Ovary (tissue), 9 donors: ENCODE measurements around the gene FGFBP3. TPM values are rescaled to one million over a fixed set of nuclear protein-coding genes. Genes with fewer than 3 reads are reported as not detected.

ENCODE experiments used
- DNase-seq, 5 donors: peaks; one replicate each; pipeline ENCODE4 v3.0.0-alpha.2; 2019 to 2020
- H3K27ac ChIP-seq, 2 donors: fragments of 200-600 bp; one replicate each; pipeline versions ENCODE4 v1.5.1 to v1.8.0; 2019 to 2022
- H3K27me3 ChIP-seq: fragments of 200-600 bp; one replicate; pipeline ENCODE4 v1.8.0; 2022
- H3K36me3 ChIP-seq: fragments of 200-600 bp; sonication (generic); one replicate; pipeline ENCODE4 v1.5.1; 2019
- H3K4me1 ChIP-seq: one replicate; pipeline ENCODE4 v1.8.1; 2013; ENCODE audit warnings: mild to moderate bottlenecking, moderate library complexity; ENCODE audit not compliant: insufficient read depth
- H3K4me3 ChIP-seq: fragments of 200-600 bp; sonication (generic); one replicate; pipeline ENCODE4 v1.5.1; 2017
- H3K9me3 ChIP-seq, 2 donors: fragments of 200-600 bp in 1 of 2; sonication (generic) in 1 of 2; one replicate each; pipeline versions ENCODE4 v1.5.1 to v1.8.1; 2013 to 2019; ENCODE audit warnings: mild to moderate bottlenecking in 1 of 2, moderate library complexity in 1 of 2
- CTCF ChIP-seq, 3 donors: fragments of 450-650 bp in 2 of 3; fragments of 200-600 bp in 1 of 3; IDR thresholded peaks; one replicate each; pipeline versions ENCODE4 v1.5.1 to v1.8.0; 2016 to 2022; ENCODE audit warnings: antibody characterized with exemption in 3 of 3, mild to moderate bottlenecking in 1 of 3
- EP300 ChIP-seq: sonication (generic); formaldehyde crosslinking; IDR thresholded peaks from one replicate; pipeline ENCODE4 v1.6.1; 2017; ENCODE audit warnings: antibody characterized with exemption
- POLR2A ChIP-seq: fragments of 450-650 bp; IDR thresholded peaks from one replicate; pipeline ENCODE4 v1.6.1; 2017; ENCODE audit warnings: antibody characterized with exemption, mild to moderate bottlenecking, moderate library complexity
- WGBS, 3 donors: extraction: QIAGEN DNeasy Blood & Tissue Kit in 1 of 3; methylation state at CpG; one replicate each; pipeline versions ENCODE4 v1.1.5 to v1.1.7; 2013 to 2017; 5-methylcytosine and 5-hydroxymethylcytosine counted together
- intact Hi-C, 4 donors: fragments of 100-400 bp; cut with DNase I; formaldehyde crosslinking; loops; one replicate each; pipeline versions ENCODE4 v1.11.0 to v1.15.1; 2022 to 2023
- polyA plus RNA-seq, 2 donors: library from polyadenylated mRNA; stranded (reverse); fragments of 200-250 nt in 1 of 2; fragments of 350-450 nt in 1 of 2; fragmentation: Illumina TruSeq in 1 of 2; extraction: RNeasy Lipid Tissue Mini Kit (QIAGEN cat#74804) in 1 of 2; gene quantifications; one replicate each; pipeline ENCODE4 v1.2.3, GENCODE V29; 2013 to 2014
- total RNA-seq, 7 donors: library from RNA; depleted of rRNA in 2 of 7; stranded (reverse); fragments of >200 nt in 2 of 7; fragmentation: NEBNext Ultra II Directional in 3 of 7; extraction: Animal tissue kit (Norgen Biotek cat#: 25700) in 3 of 7; gene quantifications; one replicate each; pipeline versions ENCODE4 v1.1.0 to v1.2.4, GENCODE V29; 2016 to 2023
- donor health status: DM: no; HTN: no; CAD: no; lungs with moderate emphysema.
- donor health status: DM: no; HTN: no; CAD: no.
- donor health status: Bipolar disorder and iron deficiency.
- donor health status: DM: yes; HTN: yes; CAD: no.
- donor health status: DM: no; HTN: no; CAD: no.
- donor health status: DM: yes; HTN: yes; CAD: no.

Gene FGFBP3
- total and polyA plus RNA-seq, 9 donors: 0.83 to 1.9 (median 1.4) TPM

- no peak for DNase-seq
- WGBS, 3 donors: 85 to 96% (median 96%) methylated on average over 2 of the region's 2 CpGs
- no peak overlapping the region for H3K4me3 ChIP-seq
- H3K27me3 ChIP-seq: no peaks in the 10 kb centered on the region
- no peaks in the 10 kb centered on the region for H3K9me3 ChIP-seq
- no peaks in the 10 kb centered on the region for H3K4me1 ChIP-seq
- TF ChIP-seq CTCF (IDR thresholded peaks at IDR 0.05) (no peak), POLR2A (no peak), EP300 (no peak)
- intact Hi-C loops: no loop called here
- no peaks in the 10 kb centered on the region for H3K36me3 ChIP-seq
- H3K27ac ChIP-seq: no peak overlapping the region
Measured at GRCh38 chr10:91875156-91875555, 34.1 kb downstream of the FGFBP3 start.

GRCh38 chr10:91865562-91866081 is 43.7 kb downstream of the FGFBP3 start:
- H3K27ac ChIP-seq: no peak overlapping the region
- no peak overlapping the region for H3K4me3 ChIP-seq
- TF ChIP-seq EP300 (no peak), POLR2A (no peak), CTCF (IDR thresholded peaks at IDR 0.05) (no peak)
- H3K4me1 ChIP-seq: no peaks in the 10 kb centered on the region
- DNase-seq: no peak
- no peaks in the 10 kb centered on the region for H3K9me3 ChIP-seq
- H3K36me3 ChIP-seq: no peaks in the 10 kb centered on the region
- 83 to 91% (median 86%) methylated on average over 2 of the region's 2 CpGs for WGBS, 3 donors
- H3K27me3 ChIP-seq: no peaks in the 10 kb centered on the region
- intact Hi-C loops: no loop called here

- intact Hi-C loops: no loop called here
- H3K27me3 ChIP-seq: no peaks in the 10 kb centered on the region
- H3K4me3 ChIP-seq: no peak overlapping the region
- no peaks in the 10 kb centered on the region for H3K36me3 ChIP-seq
- WGBS, 3 donors: 50 to 66% (median 64%) methylated on average over 2 of the region's 2 CpGs
- no peak for DNase-seq
- no peak overlapping the region for H3K27ac ChIP-seq
- TF ChIP-seq POLR2A: no peak
- TF ChIP-seq CTCF (IDR thresholded peaks at IDR 0.05): no peak
- no peak for TF ChIP-seq EP300
- no peaks in the 10 kb centered on the region for H3K9me3 ChIP-seq
- H3K4me1 ChIP-seq: no peaks in the 10 kb centered on the region
Measured at GRCh38 chr10:91864744-91865143, 44.5 kb downstream of the FGFBP3 start.

GRCh38 chr10:91864099-91864498 is 45.2 kb downstream of the FGFBP3 start:
- TF ChIP-seq CTCF (IDR thresholded peaks at IDR 0.05) (no peak), POLR2A (no peak), EP300 (no peak)
- H3K36me3 ChIP-seq: no peaks in the 10 kb centered on the region

More at GRCh38 chr10:91864099-91864498, 45.2 kb downstream of the FGFBP3 start:
- intact Hi-C loops: no loop called here
- H3K27me3 ChIP-seq: no peaks in the 10 kb centered on the region
- no peak for DNase-seq
- H3K9me3 ChIP-seq: no peaks in the 10 kb centered on the region
- no peak overlapping the region for H3K4me3 ChIP-seq
- WGBS, 3 donors: 21 to 68% (median 46%) methylated on average over 2 of the region's 2 CpGs
- H3K27ac ChIP-seq: no peak overlapping the region
- H3K4me1 ChIP-seq: no peaks in the 10 kb centered on the region
